Left cardiac atrium (tissue), 4 donors: ENCODE measurements around the gene CNGA1. TPM values are rescaled to one million over a fixed set of nuclear protein-coding genes. Genes with fewer than 3 reads are reported as not detected.
"Not testable (repeated sequence)": the region's sequence is repeated elsewhere in the genome, so short reads cannot be mapped to it uniquely, and the experiment has no call there.

Experiments
- ATAC-seq, 2 donors: fragments of 200-7000 bp; cut with Tn5 transposase; one replicate each; pipeline ENCODE4 v1.9.1; 2020; ENCODE audit warnings: mild to moderate bottlenecking in 2 of 2, moderate library complexity in 2 of 2
- DNase-seq: peaks from one replicate; pipeline ENCODE4 v3.0.0-alpha.2; 2020
- intact Hi-C, 2 donors: fragments of 100-400 bp; cut with DNase I; formaldehyde crosslinking; loops; one replicate each; pipeline versions ENCODE4 v1.14.1 to v1.15.1; 2022 to 2023
- total RNA-seq, 2 donors: library from RNA; stranded (reverse); fragmentation: NEBNext Ultra II Directional; extraction: Animal tissue kit (Norgen Biotek cat#: 25700); gene quantifications; one replicate each; pipeline ENCODE4 v1.2.1, GENCODE V29; 2021
- donor health status: DM: no; HTN: yes; CAD: no.
- donor health status: DM: no; HTN: yes; CAD: no; lungs with severe emphysema.
- donor health status: DM: yes; HTN: yes; CAD: no.
- donor health status: Dilated cardiomyopathy.

Gene CNGA1
- total RNA-seq, 2 donors from 2014 or later = 0.12 to 0.92 TPM

DNA sequence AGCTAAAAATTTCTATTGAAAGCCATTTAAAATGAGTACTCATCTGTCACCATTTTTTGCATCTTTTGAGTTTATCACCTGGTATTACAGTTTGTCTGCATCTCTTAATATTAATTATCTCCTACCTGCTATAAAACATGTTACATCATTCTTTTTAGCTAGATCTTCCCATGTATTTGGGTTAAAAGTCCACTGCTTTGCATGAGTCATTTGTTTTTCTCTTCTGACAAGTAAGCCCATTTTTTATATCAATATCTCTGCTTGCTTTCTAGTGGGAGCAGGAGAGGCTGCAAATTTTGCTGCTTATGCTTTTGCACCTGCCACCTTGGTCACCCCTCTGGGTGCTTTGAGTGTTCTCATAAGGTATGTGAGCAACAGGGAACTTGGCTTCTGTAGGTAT lies 16.2 kb upstream of the CNGA1 start:
- intact Hi-C loops = no loop called here
- ATAC-seq (no peak), DNase-seq (no peak)

- no peak for DNase-seq
- intact Hi-C loops = no loop called here
- ATAC-seq = peak; percentile 96 to 97
Measured at GRCh38 chr4:48031802-48032525, 15.5 kb upstream of the CNGA1 start.

GRCh38 chr4:48030470-48030869 lies 14.0 kb upstream of the CNGA1 start:
- intact Hi-C loops = no loop called here
- DNase-seq (no peak), ATAC-seq (no peak)

DNA sequence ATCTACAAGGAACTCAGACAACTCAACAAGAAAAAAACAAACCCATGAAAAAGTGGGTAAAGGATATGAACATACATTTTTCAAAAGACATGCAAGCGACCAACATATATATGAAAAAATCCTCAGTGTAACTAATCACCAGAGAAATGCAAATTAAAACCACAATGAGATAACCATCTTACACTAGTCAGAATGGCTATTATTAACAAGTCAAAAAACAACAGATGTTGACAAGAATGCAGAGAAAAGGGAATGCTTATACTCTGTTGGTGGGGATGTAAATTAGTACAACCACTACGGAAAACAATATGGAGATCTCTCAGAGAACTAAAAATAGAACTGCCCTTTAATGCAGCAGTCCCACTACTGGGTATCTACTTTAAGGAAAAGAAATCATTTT lies 12.2 kb upstream of the CNGA1 start:
- ATAC-seq = no peak
- intact Hi-C loops = no loop called here
- DNase-seq = no peak

DNA sequence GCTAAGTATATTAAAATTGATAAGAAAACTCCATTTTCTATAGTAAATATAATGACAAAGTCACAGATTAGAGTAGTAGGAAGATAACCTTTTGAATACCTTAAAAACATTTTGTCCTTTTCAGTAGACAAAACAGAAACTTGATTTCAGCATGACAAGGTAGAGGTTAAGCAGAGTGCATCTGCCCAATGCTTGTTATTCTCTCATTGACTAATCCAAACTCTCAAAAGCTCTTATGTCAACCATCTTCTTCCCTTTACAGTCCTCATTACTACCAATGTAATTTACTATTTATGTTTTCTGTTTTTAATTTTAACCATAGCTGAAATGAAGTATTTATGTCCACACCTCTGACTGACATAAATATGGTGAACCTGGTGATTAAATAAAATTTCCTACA lies 11.2 kb upstream of the CNGA1 start:
- DNase-seq (no peak), ATAC-seq (no peak)
- intact Hi-C loops = no loop called here

- peak in 1 of 2 donors; percentile 57 for ATAC-seq
- no peak for DNase-seq
- intact Hi-C loops = no loop called here
Measured at GRCh38 chr4:48025005-48025404, 8.5 kb upstream of the CNGA1 start.

- no peak for DNase-seq
- intact Hi-C loops = no loop called here
- ATAC-seq = no peak
Measured at GRCh38 chr4:48024522-48024921, 8.0 kb upstream of the CNGA1 start.

DNA sequence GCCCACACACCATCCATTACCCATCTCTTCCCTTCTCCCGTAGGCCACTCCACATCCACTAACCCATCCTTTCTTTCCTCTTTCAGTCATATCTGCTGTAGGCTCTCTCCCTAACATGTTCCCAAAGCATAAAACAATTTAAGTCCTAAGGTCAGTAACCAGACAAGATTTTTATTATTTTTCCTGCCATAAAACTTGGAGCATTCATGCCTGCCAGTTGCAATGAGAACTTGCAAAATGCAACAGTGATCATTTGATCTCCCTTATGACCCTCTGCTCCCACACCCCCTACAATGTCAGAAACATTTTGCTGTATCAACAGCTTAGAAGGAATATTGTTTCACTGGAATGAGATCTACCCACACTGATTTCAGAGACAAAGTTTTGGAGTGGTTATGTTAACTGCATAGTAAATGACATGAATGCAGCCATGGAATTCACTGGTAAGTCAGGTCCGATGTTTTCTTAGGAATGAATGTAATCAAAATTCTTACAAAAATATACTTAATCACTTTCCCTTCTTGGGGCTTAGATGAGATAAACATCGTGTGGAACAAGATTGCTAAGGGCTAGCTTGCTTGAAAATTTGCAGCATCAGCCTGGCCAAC lies 5.8 kb upstream of the CNGA1 start:
- ATAC-seq (no peak), DNase-seq (no peak)
- intact Hi-C loops = no loop called here

- no peak for ATAC-seq
- intact Hi-C loops = no loop called here
- no peak for DNase-seq
Measured at GRCh38 chr4:48021100-48021499, 4.6 kb upstream of the CNGA1 start.

DNA sequence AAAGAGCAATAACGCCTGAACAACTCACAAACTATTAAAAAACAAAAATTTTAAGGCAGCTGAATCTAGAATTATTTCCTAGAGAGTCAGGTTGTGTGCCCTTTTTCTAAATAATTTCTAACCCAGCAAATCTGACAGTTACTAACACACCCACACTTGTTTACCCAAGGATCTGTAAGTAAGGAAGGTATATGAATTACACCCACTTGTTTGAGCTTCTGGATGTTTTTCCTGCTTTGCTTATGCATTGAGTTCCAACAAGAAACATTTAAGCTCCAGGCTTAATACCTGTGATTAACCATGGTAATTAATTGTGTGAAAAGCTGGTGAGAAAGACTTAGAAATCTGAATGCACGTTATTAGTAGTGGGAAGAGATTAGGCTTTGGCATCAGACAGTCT lies 1.6 kb upstream of the CNGA1 start:
- intact Hi-C loops = loop anchor here (5.0 kb wide), 1 partner anchor 69 kb away; no protein-coding TSS in a partner anchor
- DNase-seq = no peak
- no peak for ATAC-seq

DNA sequence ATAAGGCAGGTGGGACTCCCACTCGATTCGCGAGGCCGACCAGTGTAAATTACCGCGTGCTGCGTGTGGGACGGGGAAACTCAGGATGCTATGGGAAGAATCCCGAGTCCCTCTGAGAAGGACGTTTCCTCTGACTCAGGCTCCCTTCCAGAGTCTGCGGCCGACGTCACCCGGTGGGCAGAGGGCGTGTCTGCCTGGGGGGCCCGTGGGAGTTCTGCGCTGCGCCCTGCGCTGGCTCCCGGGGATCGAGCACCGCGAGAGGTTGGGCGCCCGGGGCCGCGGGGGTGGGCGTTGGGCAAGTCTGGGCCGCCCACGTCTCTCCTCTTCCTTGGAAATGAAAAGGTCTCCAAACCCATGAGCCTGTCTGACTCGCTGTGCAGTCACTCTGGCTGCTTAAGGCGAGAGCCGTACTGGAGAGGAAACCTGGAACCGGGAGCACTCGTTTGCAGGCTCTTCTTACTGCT lies 659 bp upstream of the CNGA1 start:
- ATAC-seq (peak; percentile 55 to 78), DNase-seq (peak; percentile 57)
- intact Hi-C loops = loop anchor here (5.0 kb wide), 1 partner anchor 70 kb away; no protein-coding TSS in a partner anchor

GRCh38 chr4:48015678-48016077 lies 803 bp downstream of the CNGA1 start:
- DNase-seq = no peak
- intact Hi-C loops = loop anchor here (5.0 kb wide), 1 partner anchor 72 kb away; no protein-coding TSS in a partner anchor
- no peak for ATAC-seq

DNA sequence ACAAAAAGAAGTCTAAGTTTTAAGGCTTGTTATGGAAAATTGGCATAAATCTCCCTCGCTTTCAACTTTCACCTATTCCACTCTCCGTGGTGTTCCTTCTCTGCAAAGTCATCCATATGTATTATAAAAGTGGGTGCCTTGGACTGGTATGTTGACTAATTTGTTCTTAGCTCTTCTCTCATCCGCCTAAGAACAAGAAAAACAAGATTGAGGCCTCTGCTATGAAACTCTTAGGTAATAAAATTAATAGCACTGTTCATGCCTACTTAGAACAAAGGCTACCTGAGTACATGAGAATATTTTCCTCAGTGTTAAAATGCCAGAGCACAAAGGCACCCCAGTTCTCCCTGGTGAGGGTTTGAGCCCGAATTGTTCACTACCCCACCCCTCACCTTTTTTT lies 1.3 kb downstream of the CNGA1 start:
- ATAC-seq (no peak), DNase-seq (no peak)
- intact Hi-C loops = loop anchor here (5.0 kb wide), 1 partner anchor 72 kb away; no protein-coding TSS in a partner anchor

DNA sequence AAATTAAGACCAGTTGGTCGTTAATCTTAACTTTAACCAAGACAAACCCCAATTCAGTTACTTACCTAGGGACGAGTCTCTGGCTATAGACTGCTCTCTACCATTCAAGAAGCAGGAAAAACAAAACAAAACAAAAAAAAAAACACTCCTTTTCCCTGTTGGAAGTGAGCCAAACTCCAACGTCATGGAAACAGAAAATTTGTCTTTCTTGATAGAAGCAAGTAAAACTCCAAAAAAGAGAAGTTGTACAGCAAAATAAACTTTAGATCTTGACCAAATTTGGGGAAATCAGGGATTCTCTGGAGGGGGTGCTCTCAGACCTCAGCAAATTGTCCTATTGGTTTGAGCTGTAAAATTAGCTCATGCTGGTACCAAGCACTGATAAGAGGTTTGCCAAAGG lies 3.7 kb downstream of the CNGA1 start:
- intact Hi-C loops = no loop called here
- ATAC-seq = no peak

GRCh38 chr4:48011722-48012121 lies 4.8 kb downstream of the CNGA1 start:
- intact Hi-C loops = no loop called here
- DNase-seq = no peak
- no peak for ATAC-seq

More for the DNA sequence above, 3.7 kb downstream of the CNGA1 start:
- no peak for DNase-seq

DNA sequence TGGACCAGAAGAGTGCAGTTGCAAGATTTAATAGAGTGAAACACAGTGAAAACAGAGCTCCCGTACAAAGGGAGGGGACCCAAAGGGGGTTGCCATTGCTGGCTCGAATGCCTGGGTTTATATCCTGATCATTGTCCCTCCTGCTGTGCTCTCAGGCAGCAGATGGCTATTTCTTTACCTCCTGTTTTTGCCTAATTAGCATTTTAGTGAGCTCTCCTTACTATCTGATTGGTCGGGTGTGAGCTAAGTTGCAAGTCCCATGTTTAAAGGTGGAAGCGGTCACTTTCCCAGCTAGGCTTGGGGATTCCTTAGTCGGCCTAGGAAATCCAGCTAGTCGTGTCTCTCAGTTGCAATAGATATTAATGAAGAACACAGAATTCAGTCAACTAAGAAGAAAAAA lies 5.6 kb downstream of the CNGA1 start:
- intact Hi-C loops, DNase-seq, ATAC-seq: not testable (repeated sequence)

DNA sequence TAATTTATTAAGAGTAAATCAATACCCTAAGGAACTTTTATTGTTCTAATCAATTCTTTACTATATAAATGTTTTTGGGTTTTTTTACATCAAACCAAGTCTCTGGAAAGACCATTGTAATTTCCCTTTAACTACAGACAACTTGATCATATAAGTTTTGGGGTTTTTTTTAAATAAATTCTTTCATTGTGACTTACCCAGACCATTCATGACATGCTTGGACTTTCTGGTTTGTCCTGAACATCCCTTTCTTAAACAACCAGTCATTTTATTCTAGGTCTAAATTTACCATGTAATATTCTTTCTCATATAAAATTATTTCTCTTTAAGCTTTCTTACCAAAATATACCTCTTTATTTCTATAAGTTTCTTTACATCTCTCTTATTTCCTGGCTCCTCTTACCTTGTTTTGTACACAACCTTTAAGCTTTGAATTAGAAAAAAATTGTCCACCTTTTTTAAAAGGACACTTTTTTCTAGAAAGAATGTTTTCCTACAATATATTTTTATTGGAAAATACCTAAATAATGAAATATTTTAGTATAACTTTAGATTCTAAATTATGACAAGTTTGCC lies 8.4 kb downstream of the CNGA1 start:
- intact Hi-C loops = no loop called here
- no peak for DNase-seq
- no peak for ATAC-seq

- ATAC-seq = no peak
- DNase-seq = no peak
- intact Hi-C loops = no loop called here
Measured at GRCh38 chr4:48005781-48006180, 10.7 kb downstream of the CNGA1 start.

- not testable (repeated sequence) for ATAC-seq
- DNase-seq = peak; percentile 44
- intact Hi-C loops = loop anchor here in 1 of 2 donors (5.0 kb wide), 1 partner anchor 84 kb away; no protein-coding TSS in a partner anchor
Measured at GRCh38 chr4:48003568-48003967, 12.9 kb downstream of the CNGA1 start.

DNA sequence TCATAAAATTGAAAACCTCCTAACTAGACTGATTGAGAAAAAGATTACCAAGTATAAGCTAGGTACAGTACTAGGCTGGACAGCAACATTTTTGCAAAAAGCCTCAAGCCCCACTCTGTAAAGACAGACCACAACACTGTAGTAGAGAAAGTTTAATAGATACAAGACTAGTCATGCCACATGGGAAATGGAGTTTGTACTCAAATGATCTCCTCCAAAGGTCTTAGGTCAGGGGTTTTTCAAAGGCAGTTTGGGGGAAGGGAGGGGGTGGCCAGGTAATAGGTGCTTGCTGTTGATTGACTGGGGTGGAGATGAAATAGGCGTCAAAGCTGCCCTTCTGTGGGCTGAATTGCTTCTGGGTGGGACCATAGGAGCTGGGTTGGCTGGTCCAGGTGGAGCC lies 14.2 kb downstream of the CNGA1 start:
- ATAC-seq (no peak), DNase-seq (no peak)
- intact Hi-C loops = loop anchor here in 1 of 2 donors (5.0 kb wide), 1 partner anchor 85 kb away; no protein-coding TSS in a partner anchor
